ENCODE results near the gene RTP4. TPM values are rescaled to one million over a fixed set of nuclear protein-coding genes. Genes with fewer than 3 reads are reported as not detected.

RTP4 gene
- total RNA-seq, 5 donors from 2014 or later (not counting 1 experiment from before 2014, with no cell fraction given): 2.1 to 10.4 (median 6.0) TPM

Other genes starting within 250 kb of the RTP4 start
- 1 to 10 TPM in 3 of 5 donors, under 1 TPM in 2; 0.85 to 3.8 (median 2.1) TPM for gene RPL39L, start 228.9 kb upstream of the RTP4 start, total RNA-seq
- gene RTP1, start 170.9 kb upstream of the RTP4 start, total RNA-seq: not detected
- gene MASP1, start 76.6 kb upstream of the RTP4 start, total RNA-seq: under 1 TPM in 1 of 5 donors, not detected in 4; 0.38 TPM

Measured in T-cell (primary cell).